HepG2 (cell line): Measurements from ENCODE around the gene ZNF853. TPM values are rescaled to one million over a fixed set of nuclear protein-coding genes. Genes with fewer than 3 reads are reported as not detected.

Experiments
- ATAC-seq: fragments of 200-7000 bp; cut with Tn5 transposase; 3 replicates; pipeline ENCODE4 v1.9.1; 2020; ENCODE audit warnings: mild to moderate bottlenecking, moderate library complexity
- BruUV-seq: library from RNA; stranded (reverse); fragments of 400-500 nt; replicated peaks from 2 replicates; lab custom pipeline; 2021; lab: Mats Ljungman, UMichigan
- CTCF ChIA-PET: fragments of 300-600 bp; formaldehyde crosslinking; extraction: SDS; loops from one replicate; lab custom pipeline; 2021; ENCODE audit warnings: low total read pairs, inconsistent platforms, low intra/inter-chr PET ratio; lab: Yijun Ruan, JAX
- POLR2A ChIA-PET: fragments of 350-600 bp; sonication (Branson Sonifier 250); formaldehyde crosslinking; loops from one replicate; lab custom pipeline; 2020; ENCODE audit warnings: antibody characterized with exemption, inconsistent platforms; lab: Yijun Ruan, JAX
- DNase-seq: peaks from one replicate; pipeline ENCODE4 v3.0.0-alpha.2; 2015; ENCODE audit warnings: low spot score
- FAIRE-seq: peaks from 3 replicates; lab custom pipeline; 2011; peaks lifted over from hg19 to GRCh38; lab: Jason Lieb, UNC
- H2AFZ ChIP-seq: one replicate; pipeline ENCODE4 v1.6.1; 2011; ENCODE audit warnings: low read length, inconsistent platforms
- H3K27ac ChIP-seq: fragments of 300-600 bp; 3 replicates; pipeline ENCODE4 v1.8.0; 2011; ENCODE audit warnings: mixed run types, mild to moderate bottlenecking, mixed read lengths, low read length, inconsistent platforms; ENCODE audit not compliant: insufficient read depth; ENCODE audit errors: extremely low read length
- H3K27me3 ChIP-seq, 2 experiments: fragments of 200-600 bp in 1 of 2; 2 replicates in 1 of 2; 3 replicates in 1 of 2; pipeline versions ENCODE4 v1.6.0 to v1.8.0; 2011; ENCODE audit warnings: low read length in 2 of 2, mild to moderate bottlenecking in 2 of 2, moderate library complexity in 2 of 2, inconsistent platforms in 1 of 2; ENCODE audit not compliant: insufficient read depth in 2 of 2, control insufficient read depth in 1 of 2
- H3K36me3 ChIP-seq, 2 experiments: fragments of 200-600 bp in 1 of 2; replicated peaks in 1 of 2; 2 replicates in 1 of 2; 3 replicates in 1 of 2; pipeline versions ENCODE4 v1.5.1 to v1.8.0; 2011; ENCODE audit warnings: low read length in 2 of 2, inconsistent platforms in 1 of 2; ENCODE audit not compliant: insufficient read depth in 2 of 2, control insufficient read depth in 1 of 2
- H3K4me1 ChIP-seq: 2 replicates; pipeline ENCODE4 v1.5.1; 2012; ENCODE audit warnings: low read length, inconsistent platforms; ENCODE audit not compliant: insufficient read depth
- H3K4me2 ChIP-seq: 2 replicates; pipeline ENCODE4 v1.6.0; 2011; ENCODE audit warnings: low read depth, low read length, inconsistent platforms
- H3K4me3 ChIP-seq, 3 experiments: fragments of 200-600 bp in 1 of 3; sonication (generic), shearing (Covaris generic) in 1 of 3; replicated peaks in 1 of 3; 2 replicates each; pipeline ENCODE4 v1.5.1; 2011 to 2016; ENCODE audit warnings: low read length in 3 of 3, inconsistent platforms in 2 of 3, low read depth in 2 of 3, mild to moderate bottlenecking in 2 of 3, control low read depth in 1 of 3, mixed read lengths in 1 of 3; ENCODE audit not compliant: insufficient read depth in 1 of 3
- H3K79me2 ChIP-seq: one replicate; pipeline ENCODE4 v1.6.1; 2011; ENCODE audit warnings: low read length, inconsistent platforms; ENCODE audit not compliant: insufficient read depth
- H3K9ac ChIP-seq: 2 replicates; pipeline ENCODE4 v1.6.0; 2011; ENCODE audit warnings: mild to moderate bottlenecking, low read depth, low read length, inconsistent platforms; ENCODE audit not compliant: insufficient read depth
- H3K9me3 ChIP-seq: 2 replicates; pipeline ENCODE4 v1.5.1; 2012; ENCODE audit warnings: mild to moderate bottlenecking, low read length
- H4K20me1 ChIP-seq: 2 replicates; pipeline ENCODE4 v1.6.0; 2011; ENCODE audit warnings: inconsistent platforms, mild to moderate bottlenecking, low read length, moderate library complexity; ENCODE audit not compliant: insufficient read depth
- AFF4 ChIP-seq: sonication (generic); formaldehyde crosslinking; IDR thresholded peaks from 2 replicates; pipeline ENCODE4 v1.4.0; 2020; ENCODE audit warnings: missing genetic modification reagents
- SRF ChIP-seq: IDR thresholded peaks from 2 replicates; pipeline ENCODE4 v1.6.1; 2011; ENCODE audit warnings: mild to moderate bottlenecking, low read depth, low read length, moderate library complexity
- ZNF256 ChIP-seq: sonication (generic); formaldehyde crosslinking; conservative IDR thresholded peaks from 2 replicates; pipeline ENCODE4 v1.4.0; 2020; ENCODE audit warnings: missing genetic modification reagents
- ZNF331 ChIP-seq: sonication (generic); formaldehyde crosslinking; IDR thresholded peaks from 2 replicates; pipeline ENCODE4 v1.4.0; 2020; ENCODE audit warnings: missing genetic modification reagents
- ZNF34 ChIP-seq: sonication (generic); formaldehyde crosslinking; IDR thresholded peaks from 2 replicates; pipeline ENCODE4 v1.4.0; 2020; ENCODE audit warnings: mild to moderate bottlenecking, missing genetic modification reagents, borderline replicate concordance
- ZNF646 ChIP-seq: sonication (generic); formaldehyde crosslinking; IDR thresholded peaks from 2 replicates; pipeline ENCODE4 v1.9.0; 2021; ENCODE audit warnings: mild to moderate bottlenecking, missing genetic modification reagents
- ZSCAN12 ChIP-seq: sonication (generic); formaldehyde crosslinking; IDR thresholded peaks from 2 replicates; pipeline ENCODE4 v1.9.0; 2021; ENCODE audit warnings: mild to moderate bottlenecking, missing genetic modification reagents
- ZSCAN25 ChIP-seq: sonication (generic); formaldehyde crosslinking; IDR thresholded peaks from 2 replicates; pipeline ENCODE4 v1.8.0; 2022; ENCODE audit warnings: mild to moderate bottlenecking, missing genetic modification reagents
- WGBS: methylation state at CpG from one replicate; pipeline ENCODE4 v1.1.6; 2017; ENCODE audit warnings: low lambda C conversion rate; 5-methylcytosine and 5-hydroxymethylcytosine counted together
- in situ Hi-C: cut with HindIII; loops from 2 replicates; pipeline ENCODE4 v1.10.0; 2017; ENCODE audit warnings: low pct_unique_long_range_greater_than_20kb; ENCODE audit not compliant: extremely low pct_ligation_motif_present
- intact Hi-C: fragments of 100-400 bp; cut with micrococcal nuclease; formaldehyde crosslinking; loops from one replicate; pipeline ENCODE4 v1.10.0; 2022; ENCODE audit not compliant: unreplicated experiment
- polyA plus RNA-seq, 8 experiments: library from polyadenylated mRNA; depleted of rRNA in 3 of 8; stranded (reverse) in 7 of 8; unstranded in 1 of 8; fragments of >200 nt; fragmentation: Illumina TruSeq in 4 of 8; extraction: Trizol in 4 of 8; gene quantifications; 2 replicates each; pipeline versions ENCODE4 v1.2.1 to v1.2.3, GENCODE V29; 2011 to 2016; ENCODE audit warnings: low read depth in 4 of 8, missing spikeins in 1 of 8, mixed read lengths in 1 of 8; ENCODE audit not compliant: insufficient read depth in 1 of 8
- total RNA-seq, 5 experiments: library from RNA; depleted of rRNA; stranded (reverse); fragments of >200 nt; fragmentation: Illumina TruSeq; extraction: Trizol; gene quantifications; 2 replicates each; pipeline ENCODE4 v1.2.3, GENCODE V29; 2016; ENCODE audit warnings: low read depth in 1 of 5

The ZNF853 gene
- total and polyA plus RNA-seq, 2 of the 13 experiments (the other 11 are each of a cell fraction or from before 2014, with no cell fraction given): 2.1 to 6.2 TPM

- intact Hi-C loops: no loop called here
- Histone ChIP-seq H3K36me3 (peaks cover 22 to 44% of the 10 kb centered on the region in 2 experiments; a peak in 4 of 5 replicates), H3K27ac (no peak overlapping the region), H3K27me3 (no peaks in the 10 kb centered on the region), H3K4me2 (no peak overlapping the region), H3K9ac (no peak overlapping the region), H3K4me3 (no peak overlapping the region), H4K20me1 (no peaks in the 10 kb centered on the region), H2AFZ (no peak overlapping the region), H3K4me1 (peaks cover 10% of the 10 kb centered on the region; the same call in 1 of the 2 replicates), H3K79me2 (no peaks in the 10 kb centered on the region), H3K9me3 (no peaks in the 10 kb centered on the region)
- in situ Hi-C loops: no loop called here
- FAIRE-seq: no peak
- no peak for DNase-seq
- ChIA-PET CTCF (no interaction called here), POLR2A (no interaction called here)
- WGBS: 100% methylated on average over 5 of the region's 10 CpGs
- no peak for TF ChIP-seq ZSCAN25 (CRISPR knock-in tag)
- TF ChIP-seq ZNF34 (CRISPR knock-in tag): no peak
- no peak for TF ChIP-seq SRF
- TF ChIP-seq ZSCAN12 (CRISPR knock-in tag): no peak
- no peak for TF ChIP-seq ZNF331 (CRISPR knock-in tag)
- TF ChIP-seq ZNF256 (CRISPR knock-in tag): no peak
- no peak for TF ChIP-seq ZNF646 (CRISPR knock-in tag)
- TF ChIP-seq AFF4 (CRISPR knock-in tag): no peak
- no peak for ATAC-seq
- no TSS peak for BruUV-seq
Observed at GRCh38 chr7:6644728-6645127, 29.3 kb downstream of the ZNF853 start.
